Keratinocyte (primary cell): ENCODE results near the gene EXOSC6.

Experiments
- CTCF ChIP-seq, 3 experiments: IDR thresholded peaks in 1 of 3; conservative IDR thresholded peaks in 1 of 3; optimal IDR thresholded peaks in 1 of 3; 2 replicates in 2 of 3; 3 replicates in 1 of 3; pipeline versions ENCODE3 to v1.5.1; 2011; ENCODE audit warnings: low read length in 3 of 3, mild to moderate bottlenecking in 3 of 3, moderate library complexity in 2 of 3, control low read depth in 1 of 3, inconsistent platforms in 1 of 3; ENCODE audit not compliant: insufficient read depth in 2 of 3; ENCODE audit errors: extremely low read depth in 1 of 3
- EZH2 ChIP-seq: IDR thresholded peaks from one replicate; pipeline ENCODE4 v1.6.1; 2012; ENCODE audit warnings: inconsistent platforms, mild to moderate bottlenecking, low read length, moderate library complexity

- TF ChIP-seq CTCF (optimal IDR thresholded peaks at IDR 0.05 in 1 of 3, IDR thresholded peaks at IDR 0.05 in 1 of 3, conservative IDR thresholded peaks at IDR 0.05 in 1 of 3; ENCODE audit: extremely low read depth in 1 of 3, insufficient read depth in 2 of 3, low read length in 3 of 3) (peak; percentile 51 to 66 (median 60)), EZH2 (no peak)
Observed at GRCh38 chr16:70267516-70267915, 15.8 kb upstream of the EXOSC6 start.
